HG03108 (cell line): Measurements from ENCODE around the gene RFK.
"Not testable (repeated sequence)": the region's sequence is repeated elsewhere in the genome, so short reads cannot be mapped to it uniquely, and the experiment has no call there.

Experiments used
- ATAC-seq: cut with Tn5 transposase; IDR thresholded peaks from one replicate; pipeline ENCODE4 v1.9.1; 2021; ENCODE audit warnings: moderate library complexity; ENCODE audit not compliant: unreplicated experiment

RFK gene

DNA sequence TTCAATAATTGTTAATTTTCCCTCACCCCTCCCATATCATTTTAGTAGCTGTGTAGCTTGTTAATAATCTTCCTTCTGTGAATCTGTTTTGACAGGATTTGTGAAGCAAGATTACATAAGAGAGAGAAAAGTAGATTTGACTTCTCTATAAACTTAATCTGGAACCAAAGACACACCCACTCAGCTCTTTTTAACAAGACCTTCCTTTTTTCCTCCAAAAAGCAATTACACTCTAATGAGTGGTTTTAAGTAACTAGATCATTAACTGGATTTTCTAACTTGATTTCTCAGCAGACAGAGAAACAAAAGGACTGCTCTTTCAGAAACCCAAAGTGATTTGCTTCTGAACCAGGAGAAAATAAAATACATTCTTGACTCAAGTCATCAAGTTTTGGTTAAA is 21.9 kb downstream of the RFK start:
- ATAC-seq: no peak

DNA sequence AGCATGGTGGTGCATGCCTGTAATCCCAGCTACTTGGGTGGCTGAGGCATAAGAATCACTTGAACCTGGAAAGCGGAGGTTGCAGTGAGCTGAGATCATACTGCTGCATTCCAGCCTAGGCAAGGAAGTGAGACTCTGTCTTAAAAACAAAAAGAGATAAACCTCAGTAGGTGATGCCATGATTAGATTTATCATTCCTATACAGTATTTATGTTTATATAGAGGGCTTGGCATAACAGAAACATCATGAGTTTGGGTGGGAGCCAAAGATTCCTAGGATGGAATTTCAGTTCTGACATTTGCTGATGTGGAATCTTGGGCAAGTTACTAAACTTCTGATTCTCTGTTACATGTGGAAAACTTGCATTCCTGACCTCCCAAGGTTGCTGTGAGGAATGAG is 22.3 kb downstream of the RFK start:
- ATAC-seq: no peak

DNA sequence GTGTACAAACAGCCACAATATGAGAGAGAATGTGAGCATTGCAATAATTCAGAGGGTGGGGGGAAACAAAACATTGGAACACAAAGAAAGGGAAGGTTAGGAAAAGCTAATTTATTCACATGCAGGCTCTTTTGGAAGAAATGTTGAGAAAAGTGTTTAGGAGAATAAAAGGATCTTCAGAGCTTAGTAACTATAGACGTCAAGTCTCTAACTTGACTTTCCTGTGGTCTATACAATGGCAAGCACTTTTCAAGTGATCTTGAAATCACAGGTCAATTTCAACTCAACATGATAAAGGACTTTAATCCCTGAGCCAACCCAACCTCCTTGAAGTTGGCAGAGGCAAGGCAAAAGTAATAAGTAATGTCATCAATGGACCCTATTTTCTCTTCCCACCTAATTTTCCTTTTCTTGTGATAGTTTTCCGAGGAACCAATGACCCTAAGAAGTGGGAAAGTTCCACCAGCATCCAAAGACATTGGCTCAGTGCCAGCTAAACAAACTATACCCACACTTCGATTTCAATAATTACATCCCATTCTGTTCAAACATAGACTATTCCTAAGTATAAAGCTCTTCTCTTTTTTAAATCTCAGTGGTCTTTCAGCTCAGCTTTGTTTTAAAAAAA is 23.7 kb downstream of the RFK start:
- ATAC-seq: no peak

DNA sequence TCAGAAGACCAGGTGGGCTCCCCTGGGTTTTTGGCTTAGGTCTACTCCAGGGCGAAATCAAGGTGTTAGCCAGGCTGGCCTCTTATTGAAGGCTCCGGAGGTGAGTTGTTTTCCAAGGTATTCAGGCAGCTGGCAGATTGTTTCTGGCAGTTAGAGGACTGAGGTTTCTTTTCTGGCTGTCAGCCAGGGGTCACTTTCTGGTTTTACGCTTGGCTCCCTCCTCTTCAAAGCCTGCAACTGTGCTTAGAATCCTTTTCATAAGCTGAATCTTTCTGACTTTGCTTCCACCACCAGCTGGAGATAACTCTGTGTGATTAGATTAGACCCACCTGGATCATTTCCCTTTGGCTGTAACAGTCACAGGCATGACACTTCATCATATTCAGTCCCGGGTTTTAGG is 24.6 kb downstream of the RFK start:
- ATAC-seq: peak; percentile 69

DNA sequence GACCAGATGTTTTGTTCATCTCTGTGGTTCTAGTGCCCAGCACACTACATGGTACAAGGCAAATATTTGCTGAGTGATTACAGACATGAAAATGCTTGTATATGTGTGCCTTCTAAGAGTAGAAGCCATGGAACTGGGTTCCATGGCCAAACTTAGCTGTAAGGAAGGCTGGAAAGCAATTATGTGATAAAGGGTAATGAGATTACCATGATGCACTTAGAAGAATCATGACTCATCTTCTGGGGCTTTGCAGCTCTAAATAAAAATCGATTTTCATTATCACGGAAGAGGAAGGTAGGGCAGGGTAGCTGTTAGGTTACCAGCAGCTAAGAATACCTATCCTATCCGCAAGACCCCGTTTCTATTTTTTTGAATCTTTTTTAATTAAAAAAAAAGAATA is 28.0 kb downstream of the RFK start:
- ATAC-seq: no peak

DNA sequence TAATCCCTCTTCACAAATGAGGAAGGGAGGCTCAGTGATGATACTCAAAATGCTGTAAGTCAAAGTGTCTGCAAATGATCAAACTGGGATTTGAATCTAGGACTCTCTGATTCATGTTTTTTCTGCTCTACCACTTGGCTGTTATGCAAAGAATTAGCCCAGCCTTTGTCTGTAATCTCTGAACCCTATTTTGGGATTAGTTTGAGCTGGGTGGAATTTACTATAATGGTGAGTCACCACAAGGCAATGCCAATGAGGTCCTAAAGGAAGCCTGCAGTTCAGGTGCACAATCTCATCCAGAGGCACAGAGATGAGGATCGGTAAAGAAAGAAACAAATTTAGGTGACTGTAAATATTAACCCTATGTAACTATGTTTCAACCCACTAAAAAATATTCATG is 29.2 kb downstream of the RFK start:
- ATAC-seq: no peak

DNA sequence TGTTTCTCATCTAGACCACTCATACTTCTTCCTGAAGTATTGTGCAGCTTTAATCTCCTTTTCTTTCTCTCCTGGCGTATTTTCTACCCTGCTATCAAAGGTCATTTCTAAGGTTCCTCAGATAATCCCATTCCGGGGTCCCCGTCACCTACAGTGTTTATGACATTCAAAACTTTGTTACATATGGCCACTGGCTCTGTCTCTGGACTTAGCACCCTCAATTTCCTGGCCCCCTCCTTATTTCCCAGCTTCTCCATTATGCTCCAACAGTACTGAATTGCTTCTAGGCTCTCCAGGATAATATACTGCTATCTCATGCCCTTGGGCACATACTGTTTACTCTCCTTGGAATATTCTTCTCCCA is 31.2 kb downstream of the RFK start:
- no peak for ATAC-seq

DNA sequence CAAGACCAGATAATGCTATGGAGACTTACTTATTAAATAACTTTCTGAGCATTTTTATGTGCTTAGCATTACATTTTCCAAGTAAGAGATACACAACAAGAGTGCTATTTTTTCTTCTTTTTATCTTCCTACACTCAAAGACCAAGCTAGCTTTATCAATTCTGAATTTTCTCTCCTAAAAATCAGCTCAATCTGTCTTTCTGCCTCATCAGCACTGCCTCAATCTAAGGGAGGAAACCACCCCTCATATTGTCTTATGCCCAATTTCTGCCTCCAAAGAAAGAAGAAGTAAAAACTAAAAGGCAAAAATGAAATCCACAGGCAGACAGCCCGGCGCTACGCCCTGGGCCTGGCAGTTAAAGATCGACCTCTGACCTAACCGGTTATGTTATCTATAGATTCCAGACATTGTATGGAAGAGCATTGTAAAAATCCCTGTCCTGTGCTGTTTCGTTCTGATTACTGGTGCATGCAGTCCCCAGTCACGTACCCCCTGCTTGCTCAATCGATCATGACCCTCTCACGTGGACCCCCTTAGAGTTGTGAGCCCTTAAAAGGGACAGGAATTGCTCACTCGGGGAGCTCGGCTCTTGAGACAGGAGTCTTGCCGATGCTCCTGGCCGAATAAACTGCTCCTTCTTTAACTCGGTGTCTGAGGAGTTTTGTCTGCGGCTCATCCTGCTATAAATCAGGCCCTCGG is 31.7 kb downstream of the RFK start:
- not testable (repeated sequence) for ATAC-seq

DNA sequence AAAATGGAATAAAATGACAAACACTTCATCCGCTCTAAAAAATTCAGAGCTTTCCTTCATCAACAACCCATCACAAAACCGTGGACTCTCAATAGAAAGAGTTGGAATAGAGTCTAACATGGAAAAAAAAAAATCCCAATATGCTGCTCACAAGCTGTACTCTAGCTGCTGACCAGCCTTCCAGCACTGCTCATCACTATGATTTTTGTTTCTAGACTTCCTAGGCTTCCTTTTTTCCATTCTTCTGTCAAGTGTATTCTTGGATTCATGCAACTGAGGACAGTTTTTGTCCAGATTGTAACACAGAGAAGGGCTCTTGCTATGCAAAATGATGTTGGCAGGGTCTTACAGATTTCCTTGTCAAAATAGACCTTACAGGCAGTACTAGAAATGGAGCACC is 34.5 kb downstream of the RFK start:
- no peak for ATAC-seq

DNA sequence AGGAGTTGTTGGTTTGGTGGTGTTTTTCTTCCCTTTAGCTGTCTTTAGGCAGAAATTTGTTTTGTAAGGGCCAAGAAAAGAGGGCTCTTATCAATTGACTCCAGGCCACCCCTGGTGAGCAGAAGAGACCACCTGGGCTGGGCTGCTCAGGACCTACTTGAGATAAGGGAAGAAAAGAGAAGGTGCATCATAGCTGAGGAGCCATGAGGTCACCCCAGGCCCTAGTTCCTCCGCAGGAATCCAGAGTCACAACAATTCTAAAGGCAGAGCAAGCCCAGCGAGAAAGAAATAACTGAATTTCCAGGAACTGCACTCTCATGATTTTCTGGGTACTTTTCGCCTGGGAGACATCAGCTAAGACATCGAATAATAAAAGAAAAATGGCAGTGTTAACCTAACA is 34.9 kb downstream of the RFK start:
- ATAC-seq: no peak

DNA sequence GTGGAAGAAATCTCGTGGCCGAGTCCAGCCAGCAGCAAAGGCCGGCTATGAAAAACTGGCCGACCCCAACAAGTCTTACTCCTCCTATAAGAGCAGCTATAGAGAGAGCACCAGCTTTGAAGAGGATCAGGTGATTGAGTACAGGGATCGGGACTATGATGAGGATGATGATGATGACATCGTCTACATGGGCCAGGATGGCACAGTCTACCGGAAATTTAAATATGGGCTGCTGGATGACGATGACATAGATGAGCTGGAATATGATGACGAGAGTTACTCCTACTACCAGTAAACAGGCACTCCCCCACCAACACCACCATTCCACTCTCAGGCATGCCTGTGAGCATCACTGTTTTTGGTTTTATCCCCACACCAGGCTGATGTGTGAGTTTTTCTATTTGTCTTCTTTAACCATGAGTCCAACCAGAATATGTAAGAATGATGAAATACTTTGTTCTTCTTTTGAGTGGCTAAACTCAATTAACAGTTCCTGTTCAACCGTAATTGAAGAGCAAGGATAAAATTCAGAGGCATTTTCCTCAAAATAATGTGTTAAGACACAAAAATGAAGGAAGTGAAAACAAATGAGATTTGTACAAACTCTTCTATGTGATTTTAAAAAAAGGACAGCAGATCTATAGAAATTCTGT is 35.5 kb downstream of the RFK start:
- ATAC-seq: no peak

DNA sequence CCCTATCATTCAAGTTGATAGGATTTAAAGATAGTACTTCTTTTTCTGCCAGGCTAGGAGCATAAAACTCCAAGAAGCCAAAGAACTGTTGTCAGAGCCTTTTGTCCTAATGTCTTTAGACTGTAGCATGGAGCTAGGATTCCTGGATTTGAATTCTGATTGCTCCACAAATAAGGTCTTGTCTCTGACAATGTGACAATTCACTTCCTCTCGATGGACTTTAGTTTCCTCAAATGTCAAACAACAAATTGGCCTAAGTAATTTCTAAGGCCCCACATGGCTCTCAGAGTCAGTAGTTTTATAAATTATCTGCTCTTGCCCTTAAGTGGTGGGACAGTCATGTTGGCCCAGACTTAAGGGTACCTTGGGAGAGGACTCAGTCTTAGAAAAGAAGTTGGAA is 36.7 kb downstream of the RFK start:
- no peak for ATAC-seq

DNA sequence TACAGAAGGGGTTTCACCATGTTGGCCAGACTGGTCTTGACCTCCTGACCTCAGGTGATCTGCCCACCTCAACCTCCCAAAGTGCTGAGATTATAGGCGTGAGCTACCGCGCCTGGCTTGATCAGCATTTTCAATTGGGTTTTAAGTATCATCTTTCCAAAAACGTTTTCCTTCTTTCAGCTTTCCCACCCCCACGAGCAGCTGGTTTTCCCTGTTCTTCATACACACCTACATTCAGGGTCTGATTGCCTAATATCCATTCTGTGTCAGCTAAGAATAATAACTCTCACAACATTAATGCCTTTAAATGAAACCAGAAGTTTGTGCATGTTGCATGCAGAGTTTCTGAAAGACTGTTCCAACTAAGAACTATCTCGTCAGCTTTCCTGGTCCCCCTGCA is 38.3 kb downstream of the RFK start:
- ATAC-seq: no peak

DNA sequence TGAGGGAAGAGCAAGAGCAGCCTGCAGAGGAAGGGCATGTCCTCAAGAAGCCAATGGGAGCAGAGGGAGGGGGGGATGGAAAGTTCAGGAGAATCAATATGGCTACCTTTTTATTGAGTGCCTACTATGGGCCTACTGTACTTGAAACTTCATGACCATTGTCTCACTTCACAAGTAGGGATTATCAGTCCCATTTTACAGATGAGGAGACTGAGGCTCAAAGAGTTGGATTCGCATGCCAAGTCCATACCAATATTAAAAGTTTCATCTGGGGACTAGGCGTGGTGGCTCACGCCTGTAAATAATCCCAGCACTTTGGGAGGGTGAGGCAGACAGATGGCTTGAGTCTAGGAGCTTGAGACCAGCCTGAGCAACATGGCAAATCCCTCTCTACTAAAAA is 40.0 kb downstream of the RFK start:
- ATAC-seq: no peak

DNA sequence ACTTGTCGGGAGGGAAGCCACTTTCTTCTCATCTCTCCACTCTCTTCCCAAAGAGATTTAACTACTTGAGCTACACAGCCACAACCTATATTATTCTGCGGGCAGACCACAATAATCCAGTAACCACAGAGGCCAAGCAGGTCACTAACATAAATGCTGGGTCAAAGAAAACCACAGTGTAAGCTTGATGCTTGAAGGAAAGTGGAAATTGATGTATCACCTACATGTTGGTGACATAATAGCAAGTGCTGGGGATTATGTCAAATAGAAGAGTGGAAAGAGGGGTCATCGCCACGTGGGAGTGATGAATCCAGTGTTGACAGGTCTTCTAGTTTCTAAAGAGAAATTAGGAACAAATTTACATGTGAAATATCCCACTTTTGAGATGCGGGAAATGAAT is 40.9 kb downstream of the RFK start:
- ATAC-seq: no peak

DNA sequence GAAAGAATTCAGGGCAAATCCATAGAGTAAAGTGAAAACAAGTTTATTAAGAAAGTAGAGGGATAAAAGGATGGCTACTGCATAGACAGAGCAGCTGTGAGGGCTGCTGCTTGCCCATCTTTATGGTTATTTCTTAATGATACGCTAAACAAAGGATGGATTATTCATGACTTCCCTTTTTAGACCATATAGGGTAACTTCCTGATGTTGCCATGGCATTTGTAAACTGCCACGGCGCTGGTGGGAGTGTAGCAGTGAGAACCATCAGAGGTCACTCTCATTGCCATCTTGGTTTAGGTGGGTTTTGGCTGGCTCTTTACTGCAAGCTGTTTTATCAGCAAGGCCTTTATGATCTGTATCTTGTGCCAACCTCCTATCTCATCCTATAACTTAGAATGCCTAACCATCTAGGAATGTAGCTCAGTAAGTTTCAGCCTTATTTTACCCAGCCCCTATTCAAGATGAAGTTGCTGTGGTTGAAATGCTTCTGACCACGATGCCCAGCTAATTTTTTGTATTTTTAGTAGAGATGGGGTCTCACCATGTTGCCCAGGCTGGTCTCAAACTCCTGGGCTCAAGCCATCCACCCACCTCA is 42.1 kb downstream of the RFK start:
- ATAC-seq: no peak

DNA sequence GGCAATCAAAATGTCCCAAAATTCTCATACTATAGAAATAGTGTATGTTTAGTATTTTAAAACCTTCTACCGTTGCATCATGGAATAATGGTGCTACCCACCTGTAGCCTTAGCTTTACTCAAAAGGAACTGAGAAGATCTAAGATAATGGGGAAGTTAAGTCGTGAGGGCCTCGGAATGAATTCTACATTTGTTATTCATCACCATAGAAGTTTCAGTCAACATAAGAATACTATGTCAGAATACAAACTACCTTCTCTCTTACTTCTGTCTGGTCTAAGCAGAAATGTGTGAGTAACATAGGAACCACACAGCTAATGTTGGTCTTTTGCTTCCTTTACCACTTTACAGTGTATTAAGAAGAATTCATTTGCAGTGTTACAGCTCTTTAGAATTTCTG is 43.2 kb downstream of the RFK start:
- no peak for ATAC-seq

DNA sequence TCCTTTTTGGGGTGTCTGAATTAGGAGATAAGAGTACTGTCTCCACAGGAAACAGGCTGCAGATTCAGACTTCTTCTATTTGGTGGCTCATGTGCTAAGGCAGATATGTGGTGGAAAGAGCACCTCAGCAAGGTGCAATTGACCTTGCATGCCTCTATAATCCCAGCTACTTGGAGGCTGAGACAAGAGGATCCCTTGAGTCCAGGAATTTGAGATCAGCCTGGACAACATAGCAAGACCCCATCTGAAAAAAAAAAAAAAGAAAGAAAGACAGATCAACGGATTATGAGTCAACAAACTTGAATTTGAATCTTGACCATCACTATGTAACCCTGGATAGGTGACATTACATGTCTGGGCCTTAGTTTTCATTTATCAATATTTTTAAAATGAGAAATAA is 44.4 kb downstream of the RFK start:
- no peak for ATAC-seq

DNA sequence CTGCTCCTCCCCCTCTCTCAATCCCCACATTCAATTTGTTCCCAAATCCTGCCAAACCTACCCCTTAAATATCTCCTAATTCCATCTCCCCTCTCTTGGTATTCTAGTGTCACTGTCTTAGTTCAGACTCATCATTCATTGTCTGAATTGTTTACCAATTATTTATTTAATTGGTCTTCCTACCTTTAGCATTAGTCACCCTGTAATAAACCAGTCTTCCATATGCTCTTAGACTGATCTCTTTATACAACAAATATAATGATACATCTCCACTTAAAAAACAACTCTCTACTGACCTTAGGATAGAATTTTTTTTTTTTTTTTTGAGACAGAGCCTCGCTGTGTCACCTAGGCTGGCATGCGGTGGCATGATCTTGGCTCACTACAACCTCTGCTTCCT is 51.4 kb downstream of the RFK start:
- ATAC-seq: no peak

DNA sequence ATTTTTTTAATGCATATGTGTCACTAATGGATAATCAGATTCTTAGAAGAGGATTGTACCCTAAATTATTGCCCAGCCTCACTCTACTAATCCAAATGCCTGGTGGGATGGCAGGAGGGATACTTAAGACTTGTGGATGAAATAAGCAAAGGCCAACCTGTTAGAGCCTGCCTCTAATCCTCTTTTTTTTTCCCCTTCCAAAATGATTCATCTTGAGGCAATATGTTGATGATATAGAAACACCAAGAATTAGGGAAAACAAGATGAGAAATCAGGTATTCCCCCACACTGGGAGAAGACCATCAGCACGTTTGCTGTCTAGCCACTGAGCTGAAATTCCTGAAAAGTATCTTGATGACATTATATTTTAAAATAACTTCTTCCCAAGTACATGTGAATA is 52.0 kb downstream of the RFK start:
- ATAC-seq: no peak

DNA sequence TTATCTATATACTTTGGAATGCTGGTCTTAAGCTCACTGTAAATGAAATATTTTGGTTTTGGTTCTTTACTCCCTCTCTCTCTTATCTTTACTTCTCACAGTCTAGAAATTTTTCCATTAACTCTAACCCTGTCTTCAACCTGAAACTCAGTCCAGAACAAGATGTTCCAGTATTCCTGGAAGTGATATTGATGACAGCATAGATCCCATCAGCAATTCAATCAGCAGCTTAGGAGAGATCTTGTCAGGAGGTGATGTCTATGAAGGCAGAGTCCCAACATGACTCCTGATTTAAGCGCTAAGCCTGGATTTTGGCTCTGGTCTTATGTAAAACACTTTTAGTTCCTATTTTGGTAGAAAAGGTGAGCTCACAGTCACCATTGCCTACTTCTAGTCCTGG is 52.6 kb downstream of the RFK start:
- ATAC-seq: no peak

DNA sequence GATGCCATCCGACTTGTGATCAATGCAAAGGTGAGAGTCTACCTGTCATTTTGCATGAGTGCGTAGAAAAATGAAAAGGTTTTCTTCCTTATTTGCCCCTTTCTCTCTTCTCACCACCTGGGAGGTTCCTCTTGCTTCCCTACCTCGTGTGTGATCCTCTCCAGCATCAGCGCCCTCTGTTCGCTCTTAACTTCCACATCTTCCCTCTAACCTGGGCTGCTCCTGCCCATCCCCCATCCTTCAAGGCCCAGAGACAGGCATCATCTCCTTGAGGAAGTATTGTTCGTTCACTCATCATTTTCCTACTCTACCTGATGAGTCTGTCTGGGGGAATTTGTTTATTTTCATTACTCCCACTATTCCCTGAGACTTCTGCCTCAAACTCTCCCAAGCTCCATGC is 55.8 kb downstream of the RFK start:
- ATAC-seq: no peak
